ENCODE measurements around the gene UPP2. TPM values are rescaled to one million over a fixed set of nuclear protein-coding genes. Genes with fewer than 3 reads are reported as not detected.

The UPP2 gene
- polyA plus RNA-seq, 1 donor from 2014 or later = 0.12 TPM

DNA sequence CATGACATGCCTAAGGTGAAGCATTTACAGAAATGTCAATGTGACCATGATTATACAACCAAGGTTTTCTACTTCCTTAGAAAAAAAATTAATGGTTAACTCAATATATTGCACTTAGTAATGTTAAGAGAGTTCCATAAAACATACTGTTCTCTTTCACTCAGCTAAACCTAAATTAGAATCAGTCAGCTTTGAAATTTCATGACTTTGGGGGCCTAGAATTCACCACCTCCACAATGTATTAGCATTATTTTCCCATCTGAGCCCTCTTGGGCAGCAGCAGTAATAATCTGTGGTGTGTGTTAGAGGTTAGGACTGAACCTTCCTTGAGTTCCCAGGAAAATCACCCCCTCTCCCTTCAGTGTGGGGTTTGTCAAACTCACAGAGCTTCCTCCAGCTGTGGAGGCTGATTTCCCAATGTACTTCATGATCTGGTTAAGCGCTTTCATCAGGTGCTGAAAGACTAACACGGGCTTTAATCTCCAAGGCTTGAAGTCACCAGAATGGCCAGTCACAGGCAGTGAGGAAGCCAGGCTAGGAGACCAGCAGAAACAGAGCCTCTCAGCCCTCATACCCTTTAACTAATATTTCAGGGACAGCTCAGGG lies 7.1 kb upstream of the UPP2 start:
- H3K79me2 ChIP-seq (replicated peaks; ENCODE audit: insufficient read depth, low read length) = no peaks in the 10 kb centered on the region
- no peak overlapping the region for H3K27ac ChIP-seq (ENCODE audit: low read length)
- no peak overlapping the region for H2AFZ ChIP-seq (ENCODE audit: low read depth, low read length)

DNA sequence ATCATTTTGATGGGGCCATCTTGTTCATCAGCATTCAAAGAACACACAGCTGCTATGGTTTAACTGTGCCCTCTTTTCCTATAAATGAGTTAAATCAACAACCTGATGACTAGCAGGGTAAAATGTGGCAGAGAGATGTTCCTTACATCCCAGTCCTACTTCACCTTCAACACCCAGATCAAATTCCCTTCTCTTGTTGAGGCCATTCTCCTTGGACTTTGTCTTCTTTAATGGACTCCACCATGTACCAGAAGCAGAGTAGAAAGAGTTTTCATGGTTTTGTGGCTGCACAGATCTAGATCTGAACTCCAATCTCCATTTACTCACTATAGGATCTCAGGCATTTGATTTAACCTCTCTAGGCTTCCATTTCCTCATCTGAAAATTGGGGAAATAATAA lies 6.4 kb upstream of the UPP2 start:
- H3K36me3 ChIP-seq (ENCODE audit: insufficient read depth, low read length) = no peaks in the 10 kb centered on the region
- TF ChIP-seq RAD21 (conservative IDR thresholded peaks at IDR 0.05) = no peak
- no peak for TF ChIP-seq TAF1 (IDR thresholded peaks at IDR 0.05; ENCODE audit: low read depth)
- no peak for TF ChIP-seq MXI1 (conservative IDR thresholded peaks at IDR 0.05; ENCODE audit: poor library complexity, severe bottlenecking)
- TF ChIP-seq, protein P1, sequence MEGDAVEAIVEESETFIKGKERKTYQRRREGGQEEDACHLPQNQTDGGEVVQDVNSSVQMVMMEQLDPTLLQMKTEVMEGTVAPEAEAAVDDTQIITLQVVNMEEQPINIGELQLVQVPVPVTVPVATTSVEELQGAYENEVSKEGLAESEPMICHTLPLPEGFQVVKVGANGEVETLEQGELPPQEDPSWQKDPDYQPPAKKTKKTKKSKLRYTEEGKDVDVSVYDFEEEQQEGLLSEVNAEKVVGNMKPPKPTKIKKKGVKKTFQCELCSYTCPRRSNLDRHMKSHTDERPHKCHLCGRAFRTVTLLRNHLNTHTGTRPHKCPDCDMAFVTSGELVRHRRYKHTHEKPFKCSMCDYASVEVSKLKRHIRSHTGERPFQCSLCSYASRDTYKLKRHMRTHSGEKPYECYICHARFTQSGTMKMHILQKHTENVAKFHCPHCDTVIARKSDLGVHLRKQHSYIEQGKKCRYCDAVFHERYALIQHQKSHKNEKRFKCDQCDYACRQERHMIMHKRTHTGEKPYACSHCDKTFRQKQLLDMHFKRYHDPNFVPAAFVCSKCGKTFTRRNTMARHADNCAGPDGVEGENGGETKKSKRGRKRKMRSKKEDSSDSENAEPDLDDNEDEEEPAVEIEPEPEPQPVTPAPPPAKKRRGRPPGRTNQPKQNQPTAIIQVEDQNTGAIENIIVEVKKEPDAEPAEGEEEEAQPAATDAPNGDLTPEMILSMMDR (IDR thresholded peaks at IDR 0.05; ENCODE audit: poor library complexity, severe bottlenecking) = no peak
- TF ChIP-seq SMC3 (conservative IDR thresholded peaks at IDR 0.05; ENCODE audit: poor library complexity) = no peak
- TF ChIP-seq, protein P2, sequence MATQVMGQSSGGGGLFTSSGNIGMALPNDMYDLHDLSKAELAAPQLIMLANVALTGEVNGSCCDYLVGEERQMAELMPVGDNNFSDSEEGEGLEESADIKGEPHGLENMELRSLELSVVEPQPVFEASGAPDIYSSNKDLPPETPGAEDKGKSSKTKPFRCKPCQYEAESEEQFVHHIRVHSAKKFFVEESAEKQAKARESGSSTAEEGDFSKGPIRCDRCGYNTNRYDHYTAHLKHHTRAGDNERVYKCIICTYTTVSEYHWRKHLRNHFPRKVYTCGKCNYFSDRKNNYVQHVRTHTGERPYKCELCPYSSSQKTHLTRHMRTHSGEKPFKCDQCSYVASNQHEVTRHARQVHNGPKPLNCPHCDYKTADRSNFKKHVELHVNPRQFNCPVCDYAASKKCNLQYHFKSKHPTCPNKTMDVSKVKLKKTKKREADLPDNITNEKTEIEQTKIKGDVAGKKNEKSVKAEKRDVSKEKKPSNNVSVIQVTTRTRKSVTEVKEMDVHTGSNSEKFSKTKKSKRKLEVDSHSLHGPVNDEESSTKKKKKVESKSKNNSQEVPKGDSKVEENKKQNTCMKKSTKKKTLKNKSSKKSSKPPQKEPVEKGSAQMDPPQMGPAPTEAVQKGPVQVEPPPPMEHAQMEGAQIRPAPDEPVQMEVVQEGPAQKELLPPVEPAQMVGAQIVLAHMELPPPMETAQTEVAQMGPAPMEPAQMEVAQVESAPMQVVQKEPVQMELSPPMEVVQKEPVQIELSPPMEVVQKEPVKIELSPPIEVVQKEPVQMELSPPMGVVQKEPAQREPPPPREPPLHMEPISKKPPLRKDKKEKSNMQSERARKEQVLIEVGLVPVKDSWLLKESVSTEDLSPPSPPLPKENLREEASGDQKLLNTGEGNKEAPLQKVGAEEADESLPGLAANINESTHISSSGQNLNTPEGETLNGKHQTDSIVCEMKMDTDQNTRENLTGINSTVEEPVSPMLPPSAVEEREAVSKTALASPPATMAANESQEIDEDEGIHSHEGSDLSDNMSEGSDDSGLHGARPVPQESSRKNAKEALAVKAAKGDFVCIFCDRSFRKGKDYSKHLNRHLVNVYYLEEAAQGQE (IDR thresholded peaks at IDR 0.05; ENCODE audit: borderline replicate concordance) = no peak
- no peak for TF ChIP-seq EZH2 (IDR thresholded peaks at IDR 0.05; ENCODE audit: borderline replicate concordance, insufficient read depth, low read length, poor library complexity, severe bottlenecking)
- TF ChIP-seq EP300 (conservative IDR thresholded peaks at IDR 0.05; ENCODE audit: poor library complexity, severe bottlenecking) = no peak
- no peak for TF ChIP-seq POLR2AphosphoS5 (IDR thresholded peaks at IDR 0.05)
- H3K27me3 ChIP-seq (ENCODE audit: insufficient read depth, low read depth, low read length) = no peaks in the 10 kb centered on the region
- H3K9me2 ChIP-seq (ENCODE audit: insufficient read depth, low read length) = no peaks in the 10 kb centered on the region
- H2AFZ ChIP-seq (ENCODE audit: low read depth, low read length) = no peak overlapping the region
- H3K4me2 ChIP-seq (ENCODE audit: low read length) = no peak overlapping the region
- no peak overlapping the region for H3K4me3 ChIP-seq (ENCODE audit: low read length)
- no peaks in the 10 kb centered on the region for H3K9me3 ChIP-seq (ENCODE audit: low read length)
- H3K79me2 ChIP-seq (replicated peaks; ENCODE audit: insufficient read depth, low read length) = no peaks in the 10 kb centered on the region
- no peaks in the 10 kb centered on the region for H3F3A ChIP-seq (ENCODE audit: insufficient read depth, low read length, poor library complexity, severe bottlenecking)
- H3K27ac ChIP-seq (ENCODE audit: low read length) = no peak overlapping the region
- no peak overlapping the region for H3K9ac ChIP-seq (ENCODE audit: low read length)
- no peaks in the 10 kb centered on the region for H4K20me1 ChIP-seq (ENCODE audit: insufficient read depth)

More for the DNA sequence above, 7.1 kb upstream of the UPP2 start:
- H3K9me3 ChIP-seq (ENCODE audit: low read length) = no peaks in the 10 kb centered on the region
- TF ChIP-seq EZH2 (IDR thresholded peaks at IDR 0.05; ENCODE audit: borderline replicate concordance, insufficient read depth, low read length, poor library complexity, severe bottlenecking) (no peak), SMC3 (conservative IDR thresholded peaks at IDR 0.05; ENCODE audit: poor library complexity) (no peak), TAF1 (IDR thresholded peaks at IDR 0.05; ENCODE audit: low read depth) (no peak), MXI1 (conservative IDR thresholded peaks at IDR 0.05; ENCODE audit: poor library complexity, severe bottlenecking) (no peak), POLR2AphosphoS5 (IDR thresholded peaks at IDR 0.05) (no peak), RAD21 (conservative IDR thresholded peaks at IDR 0.05) (no peak), EP300 (conservative IDR thresholded peaks at IDR 0.05; ENCODE audit: poor library complexity, severe bottlenecking) (no peak)
- TF ChIP-seq, protein P2 (IDR thresholded peaks at IDR 0.05; ENCODE audit: borderline replicate concordance) = no peak
- TF ChIP-seq, protein P1 (IDR thresholded peaks at IDR 0.05; ENCODE audit: poor library complexity, severe bottlenecking) = no peak
- H3K9me2 ChIP-seq (ENCODE audit: insufficient read depth, low read length) = no peaks in the 10 kb centered on the region
- no peak overlapping the region for H3K4me3 ChIP-seq (ENCODE audit: low read length)
- no peaks in the 10 kb centered on the region for H3K27me3 ChIP-seq (ENCODE audit: insufficient read depth, low read depth, low read length)
- H3K36me3 ChIP-seq (ENCODE audit: insufficient read depth, low read length) = no peaks in the 10 kb centered on the region
- H3F3A ChIP-seq (ENCODE audit: insufficient read depth, low read length, poor library complexity, severe bottlenecking) = no peaks in the 10 kb centered on the region
- H4K20me1 ChIP-seq (ENCODE audit: insufficient read depth) = no peaks in the 10 kb centered on the region
- H3K9ac ChIP-seq (ENCODE audit: low read length) = no peak overlapping the region
- no peak overlapping the region for H3K4me2 ChIP-seq (ENCODE audit: low read length)
